Tibial nerve (tissue), 4 donors: ENCODE results near the gene KCNK4.

ENCODE experiments used
- EP300 ChIP-seq, 2 donors: sonication (generic); formaldehyde crosslinking; IDR thresholded peaks; one replicate each; pipeline ENCODE4 v1.6.1; 2017; ENCODE audit warnings: antibody characterized with exemption in 2 of 2, mild to moderate bottlenecking in 1 of 2
- POLR2A ChIP-seq, 2 donors: fragments of 450-650 bp; IDR thresholded peaks; one replicate each; pipeline ENCODE4 v1.6.1; 2017; ENCODE audit warnings: antibody characterized with exemption in 2 of 2, mild to moderate bottlenecking in 2 of 2, moderate library complexity in 2 of 2
- TF ChIP-seq, protein P1 (sequence below), 5 experiments: fragments of 200-600 bp in 3 of 5; fragments of 450-650 bp in 2 of 5; sonication (generic) in 3 of 5; IDR thresholded peaks; one replicate each; pipeline ENCODE4 v1.5.1; 2016 to 2019; ENCODE audit warnings: antibody characterized with exemption in 5 of 5, mild to moderate bottlenecking in 3 of 5, moderate library complexity in 2 of 5

GRCh38 chr11:64349404-64349803 is 58.3 kb downstream of the KCNK4 start:
- TF ChIP-seq POLR2A (IDR thresholded peaks at IDR 0.05) (no peak), EP300 (IDR thresholded peaks at IDR 0.05) (no peak)
- TF ChIP-seq, protein P1, sequence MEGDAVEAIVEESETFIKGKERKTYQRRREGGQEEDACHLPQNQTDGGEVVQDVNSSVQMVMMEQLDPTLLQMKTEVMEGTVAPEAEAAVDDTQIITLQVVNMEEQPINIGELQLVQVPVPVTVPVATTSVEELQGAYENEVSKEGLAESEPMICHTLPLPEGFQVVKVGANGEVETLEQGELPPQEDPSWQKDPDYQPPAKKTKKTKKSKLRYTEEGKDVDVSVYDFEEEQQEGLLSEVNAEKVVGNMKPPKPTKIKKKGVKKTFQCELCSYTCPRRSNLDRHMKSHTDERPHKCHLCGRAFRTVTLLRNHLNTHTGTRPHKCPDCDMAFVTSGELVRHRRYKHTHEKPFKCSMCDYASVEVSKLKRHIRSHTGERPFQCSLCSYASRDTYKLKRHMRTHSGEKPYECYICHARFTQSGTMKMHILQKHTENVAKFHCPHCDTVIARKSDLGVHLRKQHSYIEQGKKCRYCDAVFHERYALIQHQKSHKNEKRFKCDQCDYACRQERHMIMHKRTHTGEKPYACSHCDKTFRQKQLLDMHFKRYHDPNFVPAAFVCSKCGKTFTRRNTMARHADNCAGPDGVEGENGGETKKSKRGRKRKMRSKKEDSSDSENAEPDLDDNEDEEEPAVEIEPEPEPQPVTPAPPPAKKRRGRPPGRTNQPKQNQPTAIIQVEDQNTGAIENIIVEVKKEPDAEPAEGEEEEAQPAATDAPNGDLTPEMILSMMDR (IDR thresholded peaks at IDR 0.05), result no peak
